AG04450 (cell line): Measurements from ENCODE around the gene LRMDA. TPM values are rescaled to one million over a fixed set of nuclear protein-coding genes. Genes with fewer than 3 reads are reported as not detected.

Experiments
- CTCF ChIA-PET: fragments of 300-600, 350-600 bp; formaldehyde crosslinking; extraction: SDS; loops from one replicate; lab custom pipeline; 2022; ENCODE audit warnings: antibody characterized with exemption, inconsistent platforms; lab: Charles Lee
- POLR2A ChIA-PET: fragments of 350-600 bp; formaldehyde crosslinking; extraction: SDS; loops from one replicate; lab custom pipeline; 2021; ENCODE audit warnings: antibody characterized with exemption, inconsistent platforms; lab: Yijun Ruan, JAX
- DNase-seq: peaks from one replicate; pipeline ENCODE4 v3.0.0-alpha.2; 2011; ENCODE audit warnings: low read depth, low spot score
- H3K27ac ChIP-seq: one replicate; pipeline ENCODE4 v1.5.1; 2012; ENCODE audit warnings: low read depth, low read length, control low read depth
- H3K27me3 ChIP-seq: one replicate; pipeline ENCODE4 v1.6.0; 2012; ENCODE audit warnings: low read length; ENCODE audit not compliant: control insufficient read depth, insufficient read depth
- H3K4me3 ChIP-seq: 2 replicates; pipeline ENCODE4 v1.5.1; 2011; ENCODE audit warnings: mild to moderate bottlenecking, low read depth, low read length, control low read depth
- H3K9me3 ChIP-seq: 2 replicates; pipeline ENCODE4 v1.5.1; 2012; ENCODE audit warnings: low read length; ENCODE audit not compliant: control insufficient read depth, insufficient read depth
- CTCF ChIP-seq: IDR thresholded peaks from 2 replicates; pipeline ENCODE4 v1.5.1; 2011; ENCODE audit warnings: low read depth, low read length, control low read depth, inconsistent platforms
- polyA plus RNA-seq: library from polyadenylated mRNA; depleted of rRNA; stranded (reverse); fragments of >200 nt; gene quantifications from 2 replicates; pipeline ENCODE4 v1.2.3, GENCODE V29; 2011

The LRMDA gene
- polyA plus RNA-seq, 1 experiment, result 0.12 TPM

GRCh38 chr10:76444034-76444800 is 1012.8 kb downstream of the LRMDA start:
- H3K4me3 ChIP-seq, result no peak overlapping the region
- ChIA-PET CTCF (no interaction called here), POLR2A (no interaction called here)
- no peak for DNase-seq
- no peaks in the 10 kb centered on the region for H3K27me3 ChIP-seq
- H3K27ac ChIP-seq, result no peak overlapping the region
- no peaks in the 10 kb centered on the region for H3K9me3 ChIP-seq
- TF ChIP-seq CTCF, result no peak

DNA sequence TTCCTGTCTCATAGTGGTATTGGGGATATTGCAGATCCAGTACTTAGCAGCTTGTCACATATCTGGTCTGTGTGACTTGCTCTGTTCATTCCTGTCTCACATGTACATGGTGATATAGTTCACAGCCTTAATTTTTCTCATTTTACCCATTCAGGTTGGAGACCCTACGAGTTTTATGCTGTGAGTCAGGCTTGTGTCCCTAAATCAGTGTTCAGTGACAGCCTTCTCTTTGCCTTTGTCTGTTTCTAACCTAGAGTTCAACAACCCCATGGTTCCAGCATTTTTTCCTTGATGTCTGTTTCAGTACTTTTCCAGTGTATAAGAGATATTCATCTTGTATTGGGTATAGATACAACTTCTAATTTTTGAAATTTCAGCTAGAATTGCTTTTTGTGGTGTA is 1016.2 kb downstream of the LRMDA start:
- POLR2A ChIA-PET, result no interaction called here
- CTCF ChIA-PET, result interaction anchor here (0.7 kb wide), 1 partner anchor 536 kb away, joined by 3 read pairs; no protein-coding TSS in a partner anchor
- H3K27ac ChIP-seq, result no peak overlapping the region

DNA sequence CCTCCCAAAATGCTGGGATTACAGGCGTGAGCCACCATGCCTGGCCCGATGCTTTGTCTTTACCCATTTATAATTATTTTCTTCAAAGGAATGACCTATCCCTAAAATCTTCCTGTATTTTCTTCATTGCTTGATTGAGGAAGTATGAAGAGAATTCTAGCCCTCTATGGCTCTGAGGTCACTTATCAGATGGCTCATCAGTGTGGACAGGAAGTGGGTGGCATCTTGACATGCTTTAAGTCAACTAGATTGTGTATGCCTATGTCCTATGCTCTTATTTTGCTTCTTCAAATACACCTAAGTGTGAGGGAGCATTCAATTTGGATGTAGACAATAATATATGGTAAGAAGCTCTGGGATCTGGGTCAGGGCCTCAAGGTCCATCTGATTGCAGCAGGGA is 1020.5 kb downstream of the LRMDA start:
- POLR2A ChIA-PET, result no interaction called here
- no peak for TF ChIP-seq CTCF
- H3K4me3 ChIP-seq, result no peak overlapping the region
- no peaks in the 10 kb centered on the region for H3K9me3 ChIP-seq
- CTCF ChIA-PET, result no interaction called here
- DNase-seq, result no peak
- H3K27me3 ChIP-seq, result no peaks in the 10 kb centered on the region
- H3K27ac ChIP-seq, result no peak overlapping the region

More for the DNA sequence above, 1016.2 kb downstream of the LRMDA start:
- DNase-seq, result no peak
- Histone ChIP-seq H3K27me3 (no peaks in the 10 kb centered on the region), H3K4me3 (no peak overlapping the region), H3K9me3 (no peaks in the 10 kb centered on the region)
- TF ChIP-seq CTCF, result no peak

DNA sequence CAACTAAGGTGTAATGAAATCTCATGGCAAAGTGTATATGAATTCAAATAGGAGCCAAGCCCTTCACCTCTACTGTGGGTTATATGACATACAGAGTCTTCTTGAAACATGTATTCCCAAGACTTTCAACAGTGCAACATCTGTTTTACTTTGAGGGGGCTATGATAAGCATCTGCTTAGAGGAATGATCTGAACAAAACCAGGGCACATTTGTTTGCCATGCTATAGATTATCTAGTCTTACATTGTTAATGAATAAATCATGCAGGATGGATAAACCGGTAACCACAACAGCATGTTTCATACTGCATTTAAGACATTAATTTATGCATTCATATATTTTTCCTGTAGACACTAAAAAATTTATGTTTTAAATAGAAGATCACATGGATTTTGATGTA is 1021.9 kb downstream of the LRMDA start:
- TF ChIP-seq CTCF, result no peak
- Histone ChIP-seq H3K27me3 (no peaks in the 10 kb centered on the region), H3K27ac (no peak overlapping the region), H3K9me3 (no peaks in the 10 kb centered on the region), H3K4me3 (no peak overlapping the region)
- no peak for DNase-seq
- CTCF ChIA-PET, result no interaction called here
- POLR2A ChIA-PET, result no interaction called here

DNA sequence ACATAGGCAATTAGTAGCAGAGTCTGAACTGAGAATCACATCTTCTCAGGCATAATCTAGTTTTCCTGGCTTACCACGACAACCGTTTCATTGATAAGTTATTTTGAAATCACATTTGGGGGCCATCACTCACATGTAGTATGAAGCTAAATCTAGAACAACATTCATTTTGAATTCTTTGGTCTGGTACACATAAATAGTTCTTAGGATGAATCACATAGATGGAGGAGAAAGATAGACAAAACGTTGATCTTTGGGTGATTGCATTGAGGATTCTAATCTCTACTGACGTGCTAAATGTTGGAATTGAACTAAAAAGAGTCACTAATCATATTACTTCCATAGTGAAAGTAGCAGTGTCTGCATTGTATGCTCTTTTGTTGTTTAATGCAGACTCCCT is 1022.6 kb downstream of the LRMDA start:
- no peaks in the 10 kb centered on the region for H3K27me3 ChIP-seq
- no peak for TF ChIP-seq CTCF
- CTCF ChIA-PET, result no interaction called here
- no peak overlapping the region for H3K4me3 ChIP-seq
- POLR2A ChIA-PET, result no interaction called here
- no peaks in the 10 kb centered on the region for H3K9me3 ChIP-seq
- no peak overlapping the region for H3K27ac ChIP-seq
- DNase-seq, result no peak
